Vagina (tissue), 2 donors: ENCODE results near the gene GTF2H4. TPM values are rescaled to one million over a fixed set of nuclear protein-coding genes. Genes with fewer than 3 reads are reported as not detected.
A peak's percentile ranks its signal among the peaks of the same experiment; 100 is the strongest.
"Not testable (repeated sequence)": the region's sequence is repeated elsewhere in the genome, so short reads cannot be mapped to it uniquely, and the experiment has no call there.

Experiments
- DNase-seq, 2 donors: peaks; one replicate each; pipeline ENCODE4 v3.0.0-alpha.2; 2017; ENCODE audit errors: extremely low spot score in 2 of 2
- H3K27ac ChIP-seq: fragments of 200-600 bp; sonication (generic); one replicate; pipeline ENCODE4 v1.5.1; 2019
- H3K27me3 ChIP-seq: fragments of 200-600 bp; sonication (generic); one replicate; pipeline ENCODE4 v1.5.1; 2019
- H3K36me3 ChIP-seq, 2 donors: fragments of 200-600 bp; sonication (generic); one replicate each; pipeline ENCODE4 v1.5.1; 2017 to 2019
- H3K4me1 ChIP-seq: fragments of 200-600 bp; sonication (generic); one replicate; pipeline ENCODE4 v1.5.1; 2019
- H3K4me3 ChIP-seq, 2 donors: fragments of 200-600 bp; sonication (generic); 1 replicate in 1 of 2; 2 replicates in 1 of 2; pipeline ENCODE4 v1.5.1; 2016 to 2019
- H3K9me3 ChIP-seq: fragments of 200-600 bp; sonication (generic); one replicate; pipeline ENCODE4 v1.5.1; 2019
- POLR2A ChIP-seq, 2 donors: fragments of 450-650 bp; IDR thresholded peaks; one replicate each; pipeline ENCODE4 v1.6.1; 2017; ENCODE audit warnings: antibody characterized with exemption in 2 of 2, mild to moderate bottlenecking in 2 of 2, moderate library complexity in 2 of 2
- POLR2AphosphoS5 ChIP-seq, 2 donors: sonication (generic); formaldehyde crosslinking; IDR thresholded peaks; one replicate each; pipeline ENCODE4 v1.9.0; 2017; ENCODE audit warnings: antibody characterized with exemption in 2 of 2, mild to moderate bottlenecking in 2 of 2, low read depth in 1 of 2; ENCODE audit not compliant: insufficient read depth in 1 of 2
- intact Hi-C: fragments of 100-400 bp; cut with DNase I; formaldehyde crosslinking; loops from one replicate; pipeline ENCODE4 v1.15.1; 2023
- total RNA-seq: library from RNA; depleted of rRNA; stranded (reverse); fragments of >200 nt; gene quantifications from one replicate; pipeline ENCODE4 v1.2.3, GENCODE V29; 2016
- TF ChIP-seq, protein P1 (sequence below), 3 experiments: fragments of 450-650 bp in 2 of 3; fragments of 200-600 bp in 1 of 3; sonication (generic) in 1 of 3; IDR thresholded peaks; one replicate each; pipeline ENCODE4 v1.5.1; 2017 to 2019; ENCODE audit warnings: antibody characterized with exemption in 3 of 3, mild to moderate bottlenecking in 2 of 3, moderate library complexity in 2 of 3

Gene GTF2H4
- total RNA-seq, 1 donor from 2014 or later, result 16.7 TPM

- H3K27ac ChIP-seq, result no peak overlapping the region
- no peaks in the 10 kb centered on the region for H3K27me3 ChIP-seq
- H3K4me1 ChIP-seq, result peaks cover 5% of the 10 kb centered on the region
- TF ChIP-seq POLR2AphosphoS5 (IDR thresholded peaks at IDR 0.05; ENCODE audit: insufficient read depth in 1 of 2, low read depth in 1 of 2) (no peak), POLR2A (IDR thresholded peaks at IDR 0.05) (no peak)
- TF ChIP-seq, protein P1, sequence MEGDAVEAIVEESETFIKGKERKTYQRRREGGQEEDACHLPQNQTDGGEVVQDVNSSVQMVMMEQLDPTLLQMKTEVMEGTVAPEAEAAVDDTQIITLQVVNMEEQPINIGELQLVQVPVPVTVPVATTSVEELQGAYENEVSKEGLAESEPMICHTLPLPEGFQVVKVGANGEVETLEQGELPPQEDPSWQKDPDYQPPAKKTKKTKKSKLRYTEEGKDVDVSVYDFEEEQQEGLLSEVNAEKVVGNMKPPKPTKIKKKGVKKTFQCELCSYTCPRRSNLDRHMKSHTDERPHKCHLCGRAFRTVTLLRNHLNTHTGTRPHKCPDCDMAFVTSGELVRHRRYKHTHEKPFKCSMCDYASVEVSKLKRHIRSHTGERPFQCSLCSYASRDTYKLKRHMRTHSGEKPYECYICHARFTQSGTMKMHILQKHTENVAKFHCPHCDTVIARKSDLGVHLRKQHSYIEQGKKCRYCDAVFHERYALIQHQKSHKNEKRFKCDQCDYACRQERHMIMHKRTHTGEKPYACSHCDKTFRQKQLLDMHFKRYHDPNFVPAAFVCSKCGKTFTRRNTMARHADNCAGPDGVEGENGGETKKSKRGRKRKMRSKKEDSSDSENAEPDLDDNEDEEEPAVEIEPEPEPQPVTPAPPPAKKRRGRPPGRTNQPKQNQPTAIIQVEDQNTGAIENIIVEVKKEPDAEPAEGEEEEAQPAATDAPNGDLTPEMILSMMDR (IDR thresholded peaks at IDR 0.05), result no peak
- H3K9me3 ChIP-seq, result no peaks in the 10 kb centered on the region
- peaks cover 0 to 10% of the 10 kb centered on the region in 2 donors for H3K36me3 ChIP-seq
- intact Hi-C loops, result no loop called here
- DNase-seq, result no peak
- H3K4me3 ChIP-seq, result no peak overlapping the region
Observed at GRCh38 chr6:30903236-30903635, 4.8 kb upstream of the GTF2H4 start.

DNA sequence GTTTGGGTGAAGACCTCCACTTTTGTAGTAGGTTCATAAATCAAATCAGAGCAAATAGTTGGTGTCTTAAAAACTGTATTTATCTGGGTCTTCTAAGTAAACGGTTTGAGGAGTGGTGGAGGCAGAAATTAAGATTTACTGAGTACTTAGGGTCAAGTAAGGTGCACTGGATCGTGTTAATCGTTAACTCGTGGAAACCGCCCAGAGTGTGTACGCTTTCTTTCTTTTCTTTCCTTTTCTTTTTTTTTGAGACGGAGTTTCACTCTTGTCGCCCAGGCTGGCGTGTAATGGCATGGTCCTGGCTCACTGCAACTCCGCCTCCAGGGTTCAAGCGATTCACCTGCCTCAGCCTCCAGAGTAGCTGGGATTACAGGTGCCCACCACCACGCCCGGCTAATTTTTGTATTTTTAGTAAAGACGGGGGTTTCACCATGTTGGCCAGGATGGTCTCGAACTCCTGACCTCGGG is 683 bp upstream of the GTF2H4 start:
- Histone ChIP-seq H3K4me3 (peak overlapping the region; percentile 61 to 88), H3K4me1 (peaks cover 16% of the 10 kb centered on the region), H3K27ac (peak overlapping the region; percentile 50), H3K36me3 (peaks cover 0 to 23% of the 10 kb centered on the region in 2 donors)
- H3K27me3 ChIP-seq, intact Hi-C loops, DNase-seq, H3K9me3 ChIP-seq: not testable (repeated sequence)

DNA sequence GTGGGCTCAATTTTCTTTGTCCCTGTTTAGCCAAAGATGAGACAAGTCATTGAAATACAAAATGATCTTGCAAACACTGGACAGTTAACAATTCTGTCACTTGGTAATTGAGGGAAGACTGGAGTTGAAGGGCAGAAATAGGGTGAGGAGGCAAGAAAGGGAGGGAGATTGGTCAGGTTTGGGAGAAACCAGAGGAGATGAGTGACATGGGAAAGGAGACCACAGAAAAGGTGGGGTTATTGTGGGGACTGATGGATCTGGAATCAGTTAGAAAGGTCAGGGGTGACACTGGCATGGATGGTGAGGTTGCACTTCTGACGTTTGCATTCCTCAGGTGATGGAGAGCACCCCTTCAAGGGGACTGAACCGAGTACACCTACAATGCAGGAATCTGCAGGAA is 693 bp downstream of the GTF2H4 start:
- H3K27me3 ChIP-seq, result no peaks in the 10 kb centered on the region
- H3K27ac ChIP-seq, result peak overlapping the region; percentile 50
- no peaks in the 10 kb centered on the region for H3K9me3 ChIP-seq
- H3K36me3 ChIP-seq, result peaks cover 0 to 23% of the 10 kb centered on the region in 2 donors
- intact Hi-C loops, result no loop called here
- H3K4me1 ChIP-seq, result peaks cover 24% of the 10 kb centered on the region
- TF ChIP-seq POLR2A (IDR thresholded peaks at IDR 0.05), result no peak
- TF ChIP-seq POLR2AphosphoS5 (IDR thresholded peaks at IDR 0.05; ENCODE audit: insufficient read depth in 1 of 2, low read depth in 1 of 2), result no peak
- TF ChIP-seq, protein P1 (IDR thresholded peaks at IDR 0.05), result no peak
- DNase-seq, result no peak
- peak overlapping the region; percentile 61 to 88 for H3K4me3 ChIP-seq

DNA sequence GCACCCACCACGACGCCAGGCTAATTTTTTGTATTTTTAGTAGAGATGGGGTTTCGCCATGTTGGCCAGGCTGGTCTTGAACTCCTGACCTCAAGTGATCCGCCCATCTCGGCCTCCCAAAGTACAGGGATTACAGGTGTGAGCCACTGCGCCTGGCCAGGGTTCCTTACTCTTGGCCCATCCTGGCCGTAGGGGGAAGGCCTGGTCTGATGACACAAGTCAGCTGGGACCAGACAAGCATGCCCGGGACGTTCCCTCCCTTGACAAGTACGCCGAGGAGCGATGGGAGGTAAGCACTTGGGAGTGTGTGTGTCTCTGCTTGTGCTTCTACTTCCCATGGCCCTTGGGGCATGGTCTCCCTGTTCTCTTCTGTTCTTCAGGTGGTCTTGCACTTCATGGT is 2.5 kb downstream of the GTF2H4 start:
- intact Hi-C loops, H3K9me3 ChIP-seq, DNase-seq, H3K4me3 ChIP-seq, H3K27ac ChIP-seq, H3K27me3 ChIP-seq: not testable (repeated sequence)
- Histone ChIP-seq H3K4me1 (peaks cover 36% of the 10 kb centered on the region), H3K36me3 (peaks cover 0 to 23% of the 10 kb centered on the region in 2 donors)

DNA sequence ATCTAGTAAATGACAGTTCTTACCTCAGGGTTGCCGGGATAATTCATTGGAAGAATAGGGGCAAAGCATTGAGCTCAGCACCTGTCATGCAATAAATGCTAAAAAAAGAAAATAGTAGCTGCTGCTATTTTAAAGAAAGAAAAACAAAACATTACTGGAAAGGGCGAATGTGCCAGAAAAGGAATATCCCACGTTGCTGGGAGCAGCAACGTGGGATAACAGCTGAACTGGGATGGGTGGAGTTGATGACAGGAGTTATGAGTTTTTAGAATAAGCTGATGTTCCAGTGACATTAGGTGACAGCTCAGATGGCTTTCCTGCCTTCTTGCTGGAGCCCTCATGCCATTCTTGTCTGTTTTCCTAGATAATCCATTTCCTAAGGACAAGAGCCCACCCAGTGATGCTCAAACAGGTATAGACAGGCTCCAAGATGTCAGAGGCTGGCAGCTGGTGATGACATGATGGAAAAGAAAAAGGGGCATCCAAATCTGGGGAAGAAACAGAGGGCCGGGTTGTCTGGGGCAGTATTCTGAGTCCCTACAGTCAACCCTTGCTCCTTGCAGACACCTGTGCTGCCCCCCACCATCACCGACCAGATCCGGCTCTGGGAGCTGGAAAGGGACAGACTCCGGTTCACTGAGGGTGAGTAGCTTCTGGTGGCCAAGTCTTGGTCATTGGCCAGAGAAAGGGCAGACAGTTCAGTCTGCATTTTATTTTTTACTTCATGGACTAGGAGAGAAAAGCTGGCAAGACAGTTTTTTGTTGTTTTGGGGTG is 4.9 kb downstream of the GTF2H4 start:
- Histone ChIP-seq H3K27ac (peak overlapping the region; percentile 94), H3K4me1 (peaks cover 37% of the 10 kb centered on the region), H3K4me3 (peak overlapping the region in 1 of 2 donors; percentile 56), H3K27me3 (no peaks in the 10 kb centered on the region), H3K9me3 (no peaks in the 10 kb centered on the region), H3K36me3 (peaks cover 0 to 23% of the 10 kb centered on the region in 2 donors)
- intact Hi-C loops, result no loop called here
- TF ChIP-seq POLR2A (IDR thresholded peaks at IDR 0.05) (no peak), POLR2AphosphoS5 (IDR thresholded peaks at IDR 0.05; ENCODE audit: insufficient read depth in 1 of 2, low read depth in 1 of 2) (no peak)
- TF ChIP-seq, protein P1 (IDR thresholded peaks at IDR 0.05), result no peak
- DNase-seq, result no peak

GRCh38 chr6:30913721-30914075 is 5.7 kb downstream of the GTF2H4 start:
- H3K27ac ChIP-seq, result peak overlapping the region; percentile 94
- H3K4me3 ChIP-seq, result peak overlapping the region; percentile 56 to 65
- intact Hi-C loops, result no loop called here
- DNase-seq, result peak in 1 of 2 donors; percentile 91
- no peaks in the 10 kb centered on the region for H3K27me3 ChIP-seq
- peaks cover 0 to 23% of the 10 kb centered on the region in 2 donors for H3K36me3 ChIP-seq
- H3K9me3 ChIP-seq, result no peaks in the 10 kb centered on the region
- TF ChIP-seq POLR2A (IDR thresholded peaks at IDR 0.05) (no peak), POLR2AphosphoS5 (IDR thresholded peaks at IDR 0.05; ENCODE audit: insufficient read depth in 1 of 2, low read depth in 1 of 2) (no peak)
- TF ChIP-seq, protein P1 (IDR thresholded peaks at IDR 0.05), result no peak
- H3K4me1 ChIP-seq, result peaks cover 32% of the 10 kb centered on the region
